HepG2 (cell line): ENCODE results near the gene TBL2. TPM values are rescaled to one million over a fixed set of nuclear protein-coding genes. Genes with fewer than 3 reads are reported as not detected.

Source experiments
- ELF4 ChIP-seq: sonication (generic); formaldehyde crosslinking; IDR thresholded peaks from 2 replicates; pipeline ENCODE4 v1.5.0; 2020; ENCODE audit warnings: missing genetic modification reagents, mild to moderate bottlenecking, moderate library complexity, borderline replicate concordance
- FUBP1 ChIP-seq: sonication (generic); formaldehyde crosslinking; IDR thresholded peaks from 2 replicates; pipeline ENCODE4 v1.5.1; 2020; ENCODE audit warnings: missing genetic modification reagents, mild to moderate bottlenecking, borderline replicate concordance
- KDM5B ChIP-seq: sonication (generic); formaldehyde crosslinking; IDR thresholded peaks from 2 replicates; pipeline ENCODE4 v1.4.0; 2020; ENCODE audit warnings: missing genetic modification reagents, mild to moderate bottlenecking, borderline replicate concordance
- LCORL ChIP-seq, 2 experiments: fragments of 450-650 bp in 1 of 2; sonication (generic) in 1 of 2; formaldehyde crosslinking in 1 of 2; IDR thresholded peaks; 2 replicates each; pipeline versions ENCODE4 v1.5.0 to v1.6.1; 2017 to 2020; ENCODE audit warnings: antibody characterized with exemption in 1 of 2, missing genetic modification reagents in 1 of 2
- MED8 ChIP-seq: sonication (generic); formaldehyde crosslinking; IDR thresholded peaks from 2 replicates; pipeline ENCODE4 v1.8.1; 2023; ENCODE audit warnings: mild to moderate bottlenecking, missing genetic modification reagents; ENCODE audit not compliant: insufficient replicate concordance
- NCOA5 ChIP-seq: sonication (generic); formaldehyde crosslinking; IDR thresholded peaks from 2 replicates; pipeline ENCODE4 v1.4.0; 2020; ENCODE audit warnings: missing genetic modification reagents
- PHF8 ChIP-seq: sonication (generic); formaldehyde crosslinking; IDR thresholded peaks from 2 replicates; pipeline ENCODE4 v1.5.0; 2020; ENCODE audit warnings: missing genetic modification reagents
- PPARG ChIP-seq: conservative IDR thresholded peaks from 2 replicates; pipeline ENCODE4 v1.6.1; 2016; ENCODE audit warnings: missing biosample characterization, missing genetic modification reagents
- REL ChIP-seq: sonication (generic); formaldehyde crosslinking; conservative IDR thresholded peaks from 2 replicates; pipeline ENCODE4 v1.8.0; 2022; ENCODE audit warnings: mild to moderate bottlenecking, missing genetic modification reagents, moderate library complexity
- SIN3B ChIP-seq: fragments of 150-350 bp; IDR thresholded peaks from 2 replicates; pipeline ENCODE4 v1.6.1; 2014; ENCODE audit warnings: low read length
- TBX3 ChIP-seq: fragments of 450-650 bp; IDR thresholded peaks from 2 replicates; pipeline ENCODE4 v1.6.1; 2017; ENCODE audit warnings: antibody characterized with exemption, mild to moderate bottlenecking, inconsistent platforms, borderline replicate concordance
- ZFP91 ChIP-seq: sonication (generic); formaldehyde crosslinking; IDR thresholded peaks from 2 replicates; pipeline ENCODE4 v1.9.0; 2022; ENCODE audit warnings: missing genetic modification reagents, mild to moderate bottlenecking, borderline replicate concordance
- ZNF101 ChIP-seq: sonication (generic); formaldehyde crosslinking; IDR thresholded peaks from 2 replicates; pipeline ENCODE4 v1.4.0; 2020; ENCODE audit warnings: mild to moderate bottlenecking, low read depth, missing genetic modification reagents, borderline replicate concordance
- ZNF225 ChIP-seq: sonication (generic); formaldehyde crosslinking; IDR thresholded peaks from 2 replicates; pipeline ENCODE4 v1.4.0; 2020; ENCODE audit warnings: mild to moderate bottlenecking, missing genetic modification reagents
- ZNF280D ChIP-seq: sonication (generic); formaldehyde crosslinking; IDR thresholded peaks from 2 replicates; pipeline ENCODE4 v1.5.1; 2020; ENCODE audit warnings: mild to moderate bottlenecking, missing genetic modification reagents
- ZNF282 ChIP-seq: fragments of 450-650 bp; IDR thresholded peaks from 2 replicates; pipeline ENCODE4 v1.6.1; 2018; ENCODE audit not compliant: partially characterized antibody
- ZNF333 ChIP-seq: sonication (generic); formaldehyde crosslinking; IDR thresholded peaks from 2 replicates; pipeline ENCODE4 v1.4.0; 2020; ENCODE audit warnings: mild to moderate bottlenecking, missing genetic modification reagents, borderline replicate concordance
- ZNF362 ChIP-seq: sonication (generic); formaldehyde crosslinking; IDR thresholded peaks from 2 replicates; pipeline ENCODE4 v1.4.0; 2020; ENCODE audit warnings: missing genetic modification reagents, mild to moderate bottlenecking, borderline replicate concordance
- ZNF580 ChIP-seq: IDR thresholded peaks from 2 replicates; pipeline ENCODE4 v1.6.1; 2016; ENCODE audit warnings: low read depth, borderline replicate concordance
- ZSCAN22 ChIP-seq: sonication (generic); formaldehyde crosslinking; IDR thresholded peaks from 2 replicates; pipeline ENCODE4 v1.4.0; 2020; ENCODE audit warnings: mild to moderate bottlenecking, missing genetic modification reagents
- polyA plus RNA-seq, 8 experiments: library from polyadenylated mRNA; depleted of rRNA in 3 of 8; stranded (reverse) in 7 of 8; unstranded in 1 of 8; fragments of >200 nt; fragmentation: Illumina TruSeq in 4 of 8; extraction: Trizol in 4 of 8; gene quantifications; 2 replicates each; pipeline versions ENCODE4 v1.2.1 to v1.2.3, GENCODE V29; 2011 to 2016; ENCODE audit warnings: low read depth in 4 of 8, missing spikeins in 1 of 8, mixed read lengths in 1 of 8; ENCODE audit not compliant: insufficient read depth in 1 of 8
- total RNA-seq, 5 experiments: library from RNA; depleted of rRNA; stranded (reverse); fragments of >200 nt; fragmentation: Illumina TruSeq; extraction: Trizol; gene quantifications; 2 replicates each; pipeline ENCODE4 v1.2.3, GENCODE V29; 2016; ENCODE audit warnings: low read depth in 1 of 5

The TBL2 gene
- total and polyA plus RNA-seq, 2 of the 13 experiments (the other 11 are each of a cell fraction or from before 2014, with no cell fraction given) = 43.4 to 47.2 TPM

- peak; percentile 62; the same call in 1 of the 2 replicates for TF ChIP-seq ELF4 (CRISPR knock-in tag)
- TF ChIP-seq KDM5B (CRISPR knock-in tag) = peak; percentile 99
- TF ChIP-seq MED8 (CRISPR knock-in tag) = peak; percentile 64
- TF ChIP-seq ZNF101 = no peak
- TF ChIP-seq SIN3B = no peak
- peak; percentile 80; the same call in 1 of the 2 replicates for TF ChIP-seq REL (CRISPR knock-in tag)
- peak; percentile 65; the same call in 1 of the 2 replicates for TF ChIP-seq PPARG (CRISPR knock-in tag)
- TF ChIP-seq ZNF282 = no peak
- peak; percentile 71 for TF ChIP-seq PHF8 (CRISPR knock-in tag)
- no peak for TF ChIP-seq NCOA5 (CRISPR knock-in tag)
- peak; percentile 73 for TF ChIP-seq ZFP91
- TF ChIP-seq ZNF225 (CRISPR knock-in tag) = peak; percentile 98
- TF ChIP-seq LCORL (IDR thresholded peaks at IDR 0.05) = no peak
- peak; percentile 72 for TF ChIP-seq LCORL (CRISPR knock-in tag; IDR thresholded peaks at IDR 0.05)
- TF ChIP-seq ZNF280D (CRISPR knock-in tag) = peak; percentile 84
- TF ChIP-seq TBX3 = peak; percentile 12; the same call in 1 of the 2 replicates
- TF ChIP-seq ZSCAN22 (CRISPR knock-in tag) = peak; percentile 79; the same call in 1 of the 2 replicates
- TF ChIP-seq ZNF580 = peak; percentile 91; the same call in 1 of the 2 replicates
- TF ChIP-seq ZNF333 (CRISPR knock-in tag) = peak; percentile 99
- TF ChIP-seq ZNF362 (CRISPR knock-in tag) = no peak
- TF ChIP-seq FUBP1 (CRISPR knock-in tag) = no peak
Observed at GRCh38 chr7:73557397-73558257, 20.8 kb downstream of the TBL2 start, which contains the start of gene BCL7B (continued).
